GM19239 (cell line): ENCODE results near the gene CNTN5.

Source experiments
- DNase-seq: peaks from one replicate; pipeline ENCODE4 v3.0.0; 2011; ENCODE audit warnings: low spot score; ENCODE audit not compliant: insufficient read length
- FAIRE-seq: peaks from 2 replicates; lab custom pipeline; 2011; peaks lifted over from hg19 to GRCh38; lab: Jason Lieb, UNC

CNTN5 gene

GRCh38 chr11:99366546-99366945 lies 345.8 kb downstream of the CNTN5 start:
- no peak for FAIRE-seq
- DNase-seq, result no peak

DNA sequence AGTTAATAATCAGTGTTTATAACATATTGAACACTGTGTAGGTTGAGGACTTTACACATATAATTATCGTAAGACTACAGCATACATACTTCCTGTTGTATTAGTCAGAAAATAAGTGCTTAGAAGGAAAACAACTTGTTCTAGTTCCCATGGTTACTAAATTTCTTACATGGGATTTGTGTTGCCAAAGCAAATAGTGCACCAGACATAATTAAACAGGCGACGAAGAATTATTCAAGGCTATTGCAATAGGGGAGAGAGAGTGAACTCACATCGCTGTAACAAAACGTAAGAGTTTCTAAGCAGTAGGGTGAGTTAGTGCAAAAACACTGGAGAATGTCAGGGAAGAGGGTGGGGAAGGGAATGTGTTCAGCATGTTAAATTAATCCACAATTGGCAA lies 347.8 kb downstream of the CNTN5 start:
- DNase-seq, result no peak
- FAIRE-seq, result no peak

- DNase-seq, result no peak
- no peak for FAIRE-seq
Measured at GRCh38 chr11:99370549-99371216, 349.9 kb downstream of the CNTN5 start.

GRCh38 chr11:99371257-99371656 lies 350.5 kb downstream of the CNTN5 start:
- DNase-seq (no peak), FAIRE-seq (no peak)

- FAIRE-seq (no peak), DNase-seq (no peak)
Measured at GRCh38 chr11:99376463-99376862, 355.7 kb downstream of the CNTN5 start.

DNA sequence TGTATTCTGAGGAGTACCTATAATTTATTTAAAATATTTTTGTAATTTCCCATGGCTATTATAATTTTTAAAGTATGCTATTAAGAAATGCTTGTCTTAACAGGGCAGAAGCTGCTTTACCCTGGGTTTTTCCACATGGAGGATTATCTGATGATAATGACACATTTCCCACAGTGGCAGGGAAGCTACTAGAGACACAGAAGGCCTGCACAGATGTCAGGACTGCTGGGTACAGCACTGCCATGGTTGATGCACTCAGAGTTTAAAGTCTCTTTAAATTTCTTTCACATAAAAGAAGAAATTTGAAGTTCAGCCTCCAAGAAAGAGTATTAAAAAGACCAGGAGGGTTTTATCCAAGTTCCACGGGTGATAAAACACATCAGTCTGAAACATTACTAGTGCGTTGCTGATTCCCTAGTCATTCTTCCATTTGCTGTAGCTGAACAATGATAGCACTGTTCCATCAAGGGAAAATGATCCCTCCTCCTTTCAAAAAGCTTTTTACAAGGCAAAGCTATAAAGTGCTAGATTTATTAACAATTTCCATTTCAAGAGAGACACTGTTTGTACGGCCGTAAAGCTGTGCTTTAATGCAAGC lies 363.0 kb downstream of the CNTN5 start:
- FAIRE-seq (no peak), DNase-seq (no peak)

- no peak for FAIRE-seq
- DNase-seq, result no peak
Measured at GRCh38 chr11:99391245-99391644, 370.5 kb downstream of the CNTN5 start.

DNA sequence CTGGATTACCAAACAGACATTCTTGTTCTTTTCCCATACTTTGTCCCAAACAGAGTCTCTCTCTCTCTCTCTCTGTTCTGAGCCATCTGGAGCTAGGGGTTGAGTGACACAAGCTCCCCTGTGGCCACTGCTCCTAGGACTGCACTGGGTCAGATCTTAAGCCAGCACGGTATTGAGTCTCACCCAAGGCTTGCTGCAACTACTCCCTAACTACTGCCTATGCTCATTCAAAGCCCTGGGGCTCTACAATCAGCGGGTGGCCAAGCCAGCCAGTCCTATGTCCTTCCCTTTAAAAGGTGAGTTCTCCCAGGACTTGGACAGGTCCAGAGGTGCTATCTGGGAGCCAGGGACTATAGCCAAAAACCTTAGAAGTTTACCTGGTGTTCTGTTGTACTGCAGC lies 385.6 kb downstream of the CNTN5 start:
- FAIRE-seq (no peak), DNase-seq (no peak)

- FAIRE-seq, result no peak
- DNase-seq, result no peak
Measured at GRCh38 chr11:99410636-99411035, 389.9 kb downstream of the CNTN5 start.

- FAIRE-seq, result no peak
Measured at GRCh38 chr11:99418927-99419720, 398.4 kb downstream of the CNTN5 start.

DNA sequence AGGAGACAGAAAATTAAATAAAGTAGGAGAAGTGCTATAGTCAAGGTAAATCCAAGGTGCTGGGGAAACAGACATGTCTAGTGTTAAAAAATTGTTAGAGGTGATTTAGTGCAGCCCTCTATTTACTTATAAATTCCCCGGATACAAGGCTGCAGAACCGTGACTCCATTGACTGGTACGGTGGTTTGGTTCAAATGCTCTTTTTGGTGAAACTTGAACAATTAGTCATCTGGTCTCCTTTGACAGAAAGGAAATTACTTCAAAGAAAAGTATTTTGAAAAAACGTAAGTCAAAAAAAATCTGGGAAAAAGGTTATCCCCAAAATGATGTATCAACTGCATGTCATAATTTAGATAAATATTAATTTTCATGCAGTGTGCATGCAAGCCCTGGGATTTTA lies 399.2 kb downstream of the CNTN5 start:
- DNase-seq, result no peak
- no peak for FAIRE-seq

More at GRCh38 chr11:99418927-99419720, 398.4 kb downstream of the CNTN5 start:
- no peak for DNase-seq

DNA sequence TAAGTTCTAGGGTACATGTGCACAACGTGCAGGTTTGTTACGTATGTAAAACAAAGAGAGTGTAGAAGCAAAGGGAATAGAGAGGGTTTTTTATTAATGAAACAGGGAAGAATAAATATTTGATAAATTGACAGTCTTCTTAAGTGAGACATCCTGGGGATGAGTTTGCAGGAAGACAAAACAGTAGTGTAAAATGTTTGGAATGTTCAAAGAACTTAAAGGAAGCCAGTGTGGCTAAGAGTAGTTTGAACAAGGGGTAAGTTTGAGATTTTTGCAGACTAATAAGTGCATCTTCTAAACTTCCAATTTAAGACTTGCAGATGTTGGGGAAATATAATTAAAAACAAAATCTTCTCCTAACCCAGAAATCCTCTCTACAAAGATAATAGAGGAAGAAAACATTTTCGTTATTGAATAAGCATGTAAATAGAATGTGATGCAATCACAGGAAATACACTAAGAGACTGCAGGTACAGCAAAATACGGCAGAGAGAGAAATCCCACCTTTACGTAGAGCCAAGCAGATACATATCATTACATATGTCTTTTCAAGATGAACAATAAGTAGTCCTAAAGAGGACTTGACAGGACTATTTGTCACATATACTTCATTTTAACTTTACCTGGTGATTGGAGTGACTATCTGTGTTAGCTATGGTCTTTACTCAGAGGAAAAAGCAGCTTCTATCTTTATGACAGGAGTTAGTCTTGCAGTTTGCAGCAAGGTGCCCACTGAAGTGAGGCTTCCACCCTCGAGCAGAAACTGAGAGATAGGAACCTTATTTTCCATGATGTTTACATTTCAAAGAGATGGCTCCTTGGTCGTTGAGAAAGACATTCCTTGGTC lies 402.1 kb downstream of the CNTN5 start:
- no peak for FAIRE-seq

DNA sequence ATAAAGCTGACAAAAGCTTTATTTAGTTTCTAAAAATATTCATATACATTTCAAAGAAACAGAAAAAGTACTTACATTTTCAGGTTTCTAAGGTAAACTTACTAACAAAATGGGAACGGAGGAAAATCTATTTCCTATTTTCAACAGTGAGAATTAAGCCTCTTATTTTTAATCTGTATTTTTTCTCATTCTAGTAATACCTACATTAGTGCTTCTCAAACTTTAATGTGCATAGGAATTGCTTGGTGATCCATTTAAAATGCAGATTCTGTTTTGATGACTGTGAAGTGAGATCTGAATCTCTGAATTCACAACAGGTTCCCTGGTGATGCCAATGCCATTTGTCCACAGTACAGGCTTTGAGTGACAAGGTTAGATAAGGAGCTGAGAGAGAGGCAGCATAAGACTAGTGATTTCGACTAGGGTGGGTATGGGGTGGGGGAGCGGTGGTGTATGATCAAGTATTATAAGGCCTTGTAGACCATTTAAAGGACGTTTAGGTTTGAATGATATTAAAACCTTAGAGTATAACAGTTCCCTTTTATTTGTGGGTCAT lies 402.8 kb downstream of the CNTN5 start:
- FAIRE-seq (no peak), DNase-seq (no peak)

More for the DNA sequence above, 402.1 kb downstream of the CNTN5 start:
- no peak for DNase-seq

GRCh38 chr11:99424313-99425084 lies 403.8 kb downstream of the CNTN5 start:
- DNase-seq (no peak), FAIRE-seq (no peak)

GRCh38 chr11:99425596-99425995 lies 404.8 kb downstream of the CNTN5 start:
- FAIRE-seq (no peak), DNase-seq (no peak)

- DNase-seq (no peak), FAIRE-seq (no peak)
Measured at GRCh38 chr11:99432677-99433076, 411.9 kb downstream of the CNTN5 start.

GRCh38 chr11:99443276-99443675 lies 422.5 kb downstream of the CNTN5 start:
- DNase-seq (no peak), FAIRE-seq (no peak)

GRCh38 chr11:99446400-99446799 lies 425.7 kb downstream of the CNTN5 start:
- no peak for DNase-seq
- FAIRE-seq, result no peak

DNA sequence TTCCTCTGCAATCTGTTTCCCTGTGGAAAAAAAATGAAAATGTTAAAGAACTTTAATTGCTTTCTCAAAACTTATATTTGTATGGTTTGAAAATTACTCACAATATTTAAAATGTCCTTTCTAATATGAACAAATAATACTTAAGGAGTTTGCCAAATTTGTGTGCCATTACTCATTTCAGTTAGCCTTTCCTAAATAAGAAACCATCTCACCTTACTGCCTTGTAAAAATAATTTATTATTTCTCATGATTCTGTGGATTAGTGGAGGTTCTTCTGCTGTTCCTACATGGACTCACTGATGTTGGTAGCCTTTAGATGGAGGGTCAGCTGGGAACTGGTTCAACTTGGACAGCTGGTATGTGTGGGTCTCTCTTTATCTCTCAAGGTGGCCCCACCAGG lies 428.6 kb downstream of the CNTN5 start:
- no peak for FAIRE-seq
- no peak for DNase-seq
